ENCODE measurements around the gene CELA2B.
"Not testable (repeated sequence)": the region's sequence is repeated elsewhere in the genome, so short reads cannot be mapped to it uniquely, and the experiment has no call there.

CELA2B gene

GRCh38 chr1:15445390-15446122 lies 30.3 kb upstream of the CELA2B start:
- DNase-seq (ENCODE audit: low read depth): no peak

- no peak for DNase-seq (ENCODE audit: low read depth)
Measured at GRCh38 chr1:15446212-15446611, 29.7 kb upstream of the CELA2B start.

- no peak for DNase-seq (ENCODE audit: low read depth)
Measured at GRCh38 chr1:15448877-15449462, 26.9 kb upstream of the CELA2B start.

- no peak for DNase-seq (ENCODE audit: low read depth)
Measured at GRCh38 chr1:15449567-15449966, 26.3 kb upstream of the CELA2B start.

GRCh38 chr1:15451014-15451722 lies 24.7 kb upstream of the CELA2B start:
- no peak for DNase-seq (ENCODE audit: low read depth)

GRCh38 chr1:15452216-15452615 lies 23.7 kb upstream of the CELA2B start:
- no peak for DNase-seq (ENCODE audit: low read depth)

- DNase-seq (ENCODE audit: low read depth): no peak
Measured at GRCh38 chr1:15452866-15453571, 22.9 kb upstream of the CELA2B start.

- DNase-seq (ENCODE audit: low read depth): no peak
Measured at GRCh38 chr1:15453734-15454133, 22.2 kb upstream of the CELA2B start.

- no peak for DNase-seq (ENCODE audit: low read depth)
Measured at GRCh38 chr1:15454256-15454655, 21.6 kb upstream of the CELA2B start.

GRCh38 chr1:15455522-15455921 lies 20.4 kb upstream of the CELA2B start:
- no peak for DNase-seq (ENCODE audit: low read depth)

GRCh38 chr1:15456313-15456954 lies 19.5 kb upstream of the CELA2B start, which contains the start of gene CELA2A:
TSS of gene CELA2A (plus strand) at chr1:15456732. CDS start at chr1:15456754, 22 bp downstream.
- DNase-seq (ENCODE audit: low read depth): no peak

GRCh38 chr1:15457585-15457984 lies 18.3 kb upstream of the CELA2B start:
- no peak for DNase-seq (ENCODE audit: low read depth)

GRCh38 chr1:15458388-15458787 lies 17.5 kb upstream of the CELA2B start:
- DNase-seq (ENCODE audit: low read depth): not testable (repeated sequence)

GRCh38 chr1:15459771-15460707 lies 15.9 kb upstream of the CELA2B start:
- no peak for DNase-seq (ENCODE audit: low read depth)

- no peak for DNase-seq (ENCODE audit: low read depth)
Measured at GRCh38 chr1:15460708-15461095, 15.2 kb upstream of the CELA2B start.

GRCh38 chr1:15463064-15463800 lies 12.7 kb upstream of the CELA2B start:
- DNase-seq (ENCODE audit: low read depth): not testable (repeated sequence)

- DNase-seq (ENCODE audit: low read depth): not testable (repeated sequence)
Measured at GRCh38 chr1:15463926-15464322, 12.0 kb upstream of the CELA2B start.

GRCh38 chr1:15465674-15466073 lies 10.2 kb upstream of the CELA2B start:
- no peak for DNase-seq (ENCODE audit: low read depth)

GRCh38 chr1:15466955-15467625 lies 8.8 kb upstream of the CELA2B start:
- DNase-seq (ENCODE audit: low read depth): not testable (repeated sequence)

- no peak for DNase-seq (ENCODE audit: low read depth)
Measured at GRCh38 chr1:15468145-15468544, 7.8 kb upstream of the CELA2B start.

Measured in stimulated activated CD8-positive, alpha-beta memory T cell treated with anti-CD3 and anti-CD28 coated beads, Interleukin-15, amount 100 ng/mL, for 1 hour (primary cell).